Measurements from ENCODE around the gene INO80.
"Not testable (repeated sequence)": the region's sequence is repeated elsewhere in the genome, so short reads cannot be mapped to it uniquely, and the experiment has no call there.

Gene INO80, protein sequence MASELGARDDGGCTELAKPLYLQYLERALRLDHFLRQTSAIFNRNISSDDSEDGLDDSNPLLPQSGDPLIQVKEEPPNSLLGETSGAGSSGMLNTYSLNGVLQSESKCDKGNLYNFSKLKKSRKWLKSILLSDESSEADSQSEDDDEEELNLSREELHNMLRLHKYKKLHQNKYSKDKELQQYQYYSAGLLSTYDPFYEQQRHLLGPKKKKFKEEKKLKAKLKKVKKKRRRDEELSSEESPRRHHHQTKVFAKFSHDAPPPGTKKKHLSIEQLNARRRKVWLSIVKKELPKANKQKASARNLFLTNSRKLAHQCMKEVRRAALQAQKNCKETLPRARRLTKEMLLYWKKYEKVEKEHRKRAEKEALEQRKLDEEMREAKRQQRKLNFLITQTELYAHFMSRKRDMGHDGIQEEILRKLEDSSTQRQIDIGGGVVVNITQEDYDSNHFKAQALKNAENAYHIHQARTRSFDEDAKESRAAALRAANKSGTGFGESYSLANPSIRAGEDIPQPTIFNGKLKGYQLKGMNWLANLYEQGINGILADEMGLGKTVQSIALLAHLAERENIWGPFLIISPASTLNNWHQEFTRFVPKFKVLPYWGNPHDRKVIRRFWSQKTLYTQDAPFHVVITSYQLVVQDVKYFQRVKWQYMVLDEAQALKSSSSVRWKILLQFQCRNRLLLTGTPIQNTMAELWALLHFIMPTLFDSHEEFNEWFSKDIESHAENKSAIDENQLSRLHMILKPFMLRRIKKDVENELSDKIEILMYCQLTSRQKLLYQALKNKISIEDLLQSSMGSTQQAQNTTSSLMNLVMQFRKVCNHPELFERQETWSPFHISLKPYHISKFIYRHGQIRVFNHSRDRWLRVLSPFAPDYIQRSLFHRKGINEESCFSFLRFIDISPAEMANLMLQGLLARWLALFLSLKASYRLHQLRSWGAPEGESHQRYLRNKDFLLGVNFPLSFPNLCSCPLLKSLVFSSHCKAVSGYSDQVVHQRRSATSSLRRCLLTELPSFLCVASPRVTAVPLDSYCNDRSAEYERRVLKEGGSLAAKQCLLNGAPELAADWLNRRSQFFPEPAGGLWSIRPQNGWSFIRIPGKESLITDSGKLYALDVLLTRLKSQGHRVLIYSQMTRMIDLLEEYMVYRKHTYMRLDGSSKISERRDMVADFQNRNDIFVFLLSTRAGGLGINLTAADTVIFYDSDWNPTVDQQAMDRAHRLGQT (N-terminal part only)

GRCh38 chr15:41116116-41116961 is at the start of gene INO80:
Gene INO80 (minus strand): TSS chr15:41116280. CDS start chr15:41096310, 19,970 bp downstream.
- peak; percentile 97 for DNase-seq

- DNase-seq: no peak
Observed at GRCh38 chr15:41161736-41162135, 45.7 kb upstream of the INO80 start.

GRCh38 chr15:41161336-41161735 is 45.3 kb upstream of the INO80 start:
- no peak for DNase-seq

- no peak for DNase-seq
Observed at GRCh38 chr15:41160639-41161315, 44.7 kb upstream of the INO80 start.

GRCh38 chr15:41154412-41154811 is 38.3 kb upstream of the INO80 start:
- no peak for DNase-seq

GRCh38 chr15:41153733-41154132 is 37.7 kb upstream of the INO80 start:
- DNase-seq: no peak

DNA sequence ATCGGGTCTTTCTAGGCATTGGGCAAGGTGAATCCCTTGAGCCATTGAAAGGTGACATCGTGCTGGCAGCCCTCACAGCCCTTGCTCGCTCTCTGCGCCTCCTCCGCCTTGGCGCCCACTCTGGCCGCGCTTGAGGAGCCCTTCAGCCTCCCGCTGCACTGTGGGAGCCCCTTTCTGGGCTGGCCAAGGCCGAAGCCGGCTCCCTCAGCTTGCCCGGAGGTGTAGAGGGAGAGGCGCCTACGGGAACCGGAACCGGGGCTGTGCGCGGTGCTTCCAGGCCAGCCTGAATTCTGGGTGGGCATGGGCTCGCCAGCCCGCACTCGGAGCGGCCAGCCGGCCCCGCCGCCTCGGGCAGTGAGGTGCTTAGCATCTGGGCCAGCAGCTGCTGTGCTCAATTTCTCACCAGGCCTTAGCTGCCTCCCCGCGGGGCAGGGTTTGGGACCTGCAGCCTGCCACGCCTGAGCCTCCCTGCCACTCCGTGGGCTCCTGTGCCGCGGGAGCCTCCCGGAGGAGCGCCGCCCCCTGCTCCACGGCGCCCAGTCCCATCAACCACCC is 35.4 kb upstream of the INO80 start:
- no peak for DNase-seq

- no peak for DNase-seq
Observed at GRCh38 chr15:41150279-41150678, 34.2 kb upstream of the INO80 start.

DNA sequence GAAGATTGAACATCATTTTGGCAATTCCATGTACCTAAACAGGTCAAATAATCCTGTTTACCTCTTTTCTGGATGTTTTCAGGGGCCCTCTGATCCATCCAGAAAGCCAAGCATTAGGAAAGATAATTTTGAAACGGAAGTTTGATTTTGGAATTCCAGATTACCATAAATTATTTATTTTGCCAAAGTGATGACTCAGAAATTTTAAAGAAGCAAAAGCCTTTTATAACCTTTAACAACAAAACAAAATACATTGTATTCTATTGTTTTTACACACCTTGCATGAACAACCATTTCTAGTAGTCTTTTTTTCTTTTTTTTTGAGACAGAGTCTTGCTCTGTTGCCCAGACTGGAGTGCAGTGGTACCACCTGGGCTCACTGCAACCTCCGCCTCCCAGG is 32.0 kb upstream of the INO80 start:
- no peak for DNase-seq

- no peak for DNase-seq
Observed at GRCh38 chr15:41139619-41140018, 23.5 kb upstream of the INO80 start.

DNA sequence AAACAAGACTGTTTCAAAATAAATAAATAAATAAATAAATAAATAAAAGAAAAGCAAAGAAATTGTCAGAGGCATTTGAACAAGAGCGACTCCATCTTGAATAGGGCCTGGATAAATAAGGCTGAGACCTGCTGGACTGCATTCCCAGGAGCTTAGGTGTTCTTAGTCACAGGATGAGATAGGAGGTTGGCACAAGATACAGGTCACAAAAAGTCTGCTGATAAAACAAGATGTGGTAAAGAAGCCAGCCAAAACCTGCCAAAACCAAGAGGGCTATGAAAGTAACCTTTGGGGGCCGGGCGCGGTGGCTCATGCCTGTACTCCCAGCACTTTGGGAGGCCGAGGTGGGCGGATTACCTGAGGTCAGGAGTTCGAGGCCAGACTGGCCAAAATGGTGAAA is 23.0 kb upstream of the INO80 start:
- DNase-seq: not testable (repeated sequence)

GRCh38 chr15:41135580-41135979 is 19.5 kb upstream of the INO80 start:
- not testable (repeated sequence) for DNase-seq

- no peak for DNase-seq
Observed at GRCh38 chr15:41133454-41133853, 17.4 kb upstream of the INO80 start.

GRCh38 chr15:41132094-41132493 is 16.0 kb upstream of the INO80 start:
- DNase-seq: not testable (repeated sequence)

DNA sequence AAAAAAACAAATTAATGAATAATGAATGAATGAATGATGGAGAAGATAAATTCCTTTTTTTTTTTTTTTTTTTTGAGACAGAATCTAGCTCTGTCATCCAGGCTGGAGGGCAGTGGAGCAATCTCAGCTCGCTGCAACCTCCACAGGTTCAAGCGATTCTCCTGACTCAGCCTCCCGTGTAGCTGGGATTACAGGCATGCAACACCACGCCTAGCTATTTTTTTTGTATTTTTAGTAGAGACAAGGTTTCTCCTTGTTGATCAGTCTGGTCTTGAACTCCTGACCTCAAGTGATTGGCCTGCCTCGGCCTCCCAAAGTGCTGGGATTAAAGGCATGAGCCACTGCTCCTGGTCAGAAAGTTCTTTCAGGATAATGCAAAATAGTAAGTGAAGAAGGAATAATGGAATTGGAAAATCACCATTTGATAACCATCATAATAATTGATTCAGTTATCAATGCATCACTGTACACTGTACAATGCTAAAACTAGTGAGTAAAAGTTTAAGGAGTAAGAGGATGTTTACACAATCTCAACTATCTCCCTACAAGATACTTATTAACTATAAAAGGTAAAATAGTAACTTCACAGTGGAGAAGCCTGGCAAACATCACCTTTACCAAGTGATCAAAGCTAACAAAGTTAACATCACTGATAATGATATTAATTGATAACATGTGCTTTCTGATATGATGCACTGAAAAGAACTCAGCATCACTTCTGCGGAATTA is 12.3 kb upstream of the INO80 start:
- no peak for DNase-seq

GRCh38 chr15:41125931-41126642 is 10.0 kb upstream of the INO80 start:
- no peak for DNase-seq

- DNase-seq: no peak
Observed at GRCh38 chr15:41125063-41125669, 9.1 kb upstream of the INO80 start.

GRCh38 chr15:41124058-41124457 is 8.0 kb upstream of the INO80 start:
- DNase-seq: no peak

- no peak for DNase-seq
Observed at GRCh38 chr15:41122849-41123248, 6.8 kb upstream of the INO80 start.

Measured in activated gamma-delta T cell treated with Interleukin-2 at 50 U/mL for 16 hours (primary cell).